Stimulated activated naive CD4-positive, alpha-beta T cell (primary cell): ENCODE results near the gene HOOK1.
A peak's percentile ranks its signal among the peaks of the same experiment; 100 is the strongest.
"Not testable (repeated sequence)": the region's sequence is repeated elsewhere in the genome, so short reads cannot be mapped to it uniquely, and the experiment has no call there.

Experiments
- DNase-seq, 6 experiments: peaks; one replicate each; lab custom pipeline; 2025; lab: John Stamatoyannopoulos, UW

The HOOK1 gene

DNA sequence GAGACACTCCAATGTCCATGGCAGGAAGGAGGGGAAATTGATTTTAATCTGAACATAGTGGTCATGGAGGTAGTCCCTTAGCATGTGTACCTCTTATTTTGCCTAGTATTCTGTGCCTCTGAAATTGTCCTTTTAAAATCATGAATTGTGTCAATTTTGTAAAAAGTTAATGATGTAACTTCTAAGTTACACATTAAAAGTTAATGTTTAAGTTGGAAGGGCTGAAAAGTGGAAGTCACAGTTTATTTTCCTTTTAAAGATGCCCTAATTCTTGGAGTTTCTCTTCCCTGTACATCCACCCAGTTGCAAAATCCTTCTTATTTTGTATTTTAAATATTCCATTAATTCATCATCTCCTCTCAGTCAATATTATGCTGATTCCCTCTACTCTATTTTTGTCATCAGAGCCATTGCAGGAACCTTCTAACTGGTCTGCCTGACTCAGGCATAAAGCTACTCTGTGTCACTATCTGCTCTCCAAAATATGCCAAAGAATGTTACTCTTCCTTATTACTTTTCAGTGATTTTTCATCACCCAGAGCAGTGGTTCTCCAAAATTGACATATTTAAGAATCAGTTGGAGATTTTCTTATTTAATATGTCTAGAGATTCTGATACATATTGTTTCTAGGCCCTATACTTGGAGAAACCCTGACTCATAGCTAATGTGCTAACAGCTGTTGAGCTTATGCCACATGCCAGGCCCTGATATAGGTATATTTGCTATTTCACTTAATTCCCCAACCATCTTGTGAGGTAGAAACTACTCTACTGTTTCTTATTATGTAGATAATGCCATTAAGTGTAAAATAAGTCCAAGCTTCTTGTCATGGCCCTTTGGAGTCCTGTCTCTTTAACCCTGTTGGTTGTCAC, 5.1 kb downstream of the HOOK1 start:
- no peak for DNase-seq

DNA sequence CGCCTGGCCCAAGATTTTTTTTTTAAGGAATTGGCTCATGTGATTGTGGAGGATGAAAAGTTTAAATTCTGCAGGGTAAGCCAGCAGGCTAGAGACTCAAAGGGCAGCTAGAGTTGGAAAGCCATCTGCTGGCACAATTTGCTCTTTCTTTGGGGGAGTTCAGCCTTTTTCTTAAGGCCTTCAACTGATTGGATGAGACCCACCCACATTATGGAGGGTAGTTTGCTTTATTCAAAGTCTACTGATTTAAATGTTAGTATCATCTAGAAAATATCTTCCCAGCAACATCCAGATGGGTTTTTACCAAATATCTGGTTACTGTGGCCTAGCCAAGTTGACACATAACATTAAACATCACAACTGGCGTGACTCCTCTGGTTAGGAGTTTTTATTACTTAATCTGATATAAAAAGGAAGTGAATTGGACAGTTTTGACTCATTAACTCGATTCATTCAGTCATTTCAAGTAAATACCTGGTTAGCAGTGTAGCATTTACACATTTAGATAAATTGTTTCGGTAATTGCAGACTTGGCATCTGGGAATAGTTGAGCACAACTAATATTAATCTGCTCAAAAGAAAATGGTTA, 12.4 kb downstream of the HOOK1 start:
- DNase-seq, result no peak

DNA sequence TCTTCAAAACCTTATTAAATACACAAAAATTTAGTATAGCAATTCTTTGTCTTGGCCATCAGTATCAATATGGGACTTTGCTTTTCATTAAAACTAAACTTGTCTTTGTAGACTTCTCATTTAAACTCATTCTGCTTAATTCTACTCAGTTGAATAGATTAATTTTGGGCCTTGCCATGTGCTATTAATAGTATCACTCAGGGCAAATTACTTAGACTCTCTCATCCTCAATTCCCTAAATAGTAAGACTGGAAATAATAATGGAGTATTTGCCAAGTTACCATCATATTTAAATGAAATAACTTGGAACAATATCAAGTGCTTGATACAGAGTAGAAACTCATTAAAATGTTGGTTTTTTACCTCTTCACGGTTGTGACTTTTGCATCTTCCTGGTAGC, 13.4 kb downstream of the HOOK1 start:
- no peak for DNase-seq

DNA sequence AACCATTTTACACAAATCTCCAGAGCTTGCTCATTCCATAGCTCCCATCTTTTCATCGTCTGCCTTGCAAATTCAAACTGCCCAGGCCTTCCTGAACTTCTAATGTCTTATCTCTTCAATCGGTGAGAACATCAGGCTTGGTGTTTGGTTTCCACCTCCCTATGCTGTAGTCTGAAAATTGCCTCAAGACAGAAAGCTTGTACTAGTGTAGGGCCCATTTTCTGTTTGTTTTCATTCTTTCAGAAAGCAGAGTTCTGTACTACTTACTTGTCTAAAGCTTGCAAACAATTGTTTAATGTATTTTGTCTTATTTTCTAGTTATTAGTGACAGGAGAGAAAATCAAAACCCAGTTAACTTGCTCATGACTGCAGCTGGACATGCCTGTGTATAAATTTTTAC, 16.8 kb downstream of the HOOK1 start:
- no peak for DNase-seq

DNA sequence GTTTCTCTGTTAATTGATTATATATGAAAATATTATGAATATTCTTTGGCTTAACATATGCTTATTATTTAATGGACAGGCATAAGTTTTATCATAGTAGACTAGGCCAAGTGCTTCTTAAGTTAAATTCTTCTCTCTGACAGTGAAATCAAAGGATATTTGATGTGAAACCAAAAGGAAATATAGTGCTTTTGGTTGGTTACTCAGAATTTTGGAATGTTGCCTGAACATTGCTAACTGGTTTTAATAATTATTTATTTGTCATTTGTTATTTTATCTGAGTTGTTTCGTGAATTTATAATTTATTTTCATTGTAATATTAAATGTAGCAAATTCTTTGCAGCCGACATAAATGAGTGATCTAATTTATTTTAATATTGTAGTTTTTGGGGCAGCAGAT, 18.3 kb downstream of the HOOK1 start:
- no peak for DNase-seq

DNA sequence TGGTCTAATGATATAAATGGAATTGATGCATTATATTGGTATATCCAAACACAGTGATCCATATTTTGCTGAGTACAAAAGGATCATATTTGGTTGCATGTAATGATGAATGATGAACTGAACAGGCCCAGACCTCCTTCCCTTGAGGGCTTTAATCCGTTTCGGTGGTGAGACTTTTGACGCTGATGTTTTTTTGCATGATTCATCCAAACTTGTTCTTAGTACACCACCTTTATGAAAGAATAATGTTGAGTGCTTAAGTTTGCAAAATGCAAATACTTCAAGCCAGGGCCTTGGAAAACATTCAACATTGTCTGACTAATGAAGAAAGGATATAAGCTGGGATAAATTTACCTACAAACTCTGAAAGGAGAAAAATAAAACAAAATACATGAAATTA, 19.2 kb downstream of the HOOK1 start:
- no peak for DNase-seq

DNA sequence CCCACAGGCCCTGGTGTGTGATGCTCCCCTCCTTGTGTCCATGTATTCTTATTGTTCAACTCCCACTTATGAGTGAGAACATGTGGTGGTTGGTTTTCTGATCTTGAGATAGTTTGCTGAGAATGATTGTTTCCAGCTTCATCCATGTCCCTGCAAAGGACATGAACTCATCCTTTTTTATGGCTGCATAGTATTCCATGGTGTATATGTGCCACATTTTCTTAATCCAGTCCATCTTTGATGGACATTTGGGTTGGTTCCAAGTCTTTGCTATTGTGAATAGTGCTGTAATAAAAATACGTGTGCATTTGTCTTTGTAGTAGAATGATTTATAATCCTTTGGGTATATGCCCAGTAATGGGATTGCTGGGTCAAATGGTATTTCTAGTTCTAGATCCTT, 23.1 kb downstream of the HOOK1 start:
- not testable (repeated sequence) for DNase-seq

DNA sequence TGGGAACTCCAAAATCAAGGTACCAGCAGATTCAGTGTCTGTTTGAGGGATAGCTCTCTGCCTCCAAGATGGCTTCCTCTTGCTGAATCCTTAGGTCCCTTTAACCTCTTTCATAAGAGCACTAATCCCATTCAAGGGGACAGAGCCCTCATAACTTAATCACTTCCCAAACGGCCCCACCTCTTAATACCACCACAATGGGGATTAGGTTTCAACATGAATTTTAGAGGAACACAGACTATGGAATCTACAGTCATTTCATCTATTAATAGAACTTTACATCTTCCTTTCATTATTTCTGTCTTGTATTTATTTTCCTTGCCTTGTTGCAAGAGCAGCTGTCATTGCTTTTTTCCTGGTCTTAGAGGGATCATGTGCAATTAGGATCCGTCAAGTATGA, 30.3 kb downstream of the HOOK1 start:
- DNase-seq, result no peak

DNA sequence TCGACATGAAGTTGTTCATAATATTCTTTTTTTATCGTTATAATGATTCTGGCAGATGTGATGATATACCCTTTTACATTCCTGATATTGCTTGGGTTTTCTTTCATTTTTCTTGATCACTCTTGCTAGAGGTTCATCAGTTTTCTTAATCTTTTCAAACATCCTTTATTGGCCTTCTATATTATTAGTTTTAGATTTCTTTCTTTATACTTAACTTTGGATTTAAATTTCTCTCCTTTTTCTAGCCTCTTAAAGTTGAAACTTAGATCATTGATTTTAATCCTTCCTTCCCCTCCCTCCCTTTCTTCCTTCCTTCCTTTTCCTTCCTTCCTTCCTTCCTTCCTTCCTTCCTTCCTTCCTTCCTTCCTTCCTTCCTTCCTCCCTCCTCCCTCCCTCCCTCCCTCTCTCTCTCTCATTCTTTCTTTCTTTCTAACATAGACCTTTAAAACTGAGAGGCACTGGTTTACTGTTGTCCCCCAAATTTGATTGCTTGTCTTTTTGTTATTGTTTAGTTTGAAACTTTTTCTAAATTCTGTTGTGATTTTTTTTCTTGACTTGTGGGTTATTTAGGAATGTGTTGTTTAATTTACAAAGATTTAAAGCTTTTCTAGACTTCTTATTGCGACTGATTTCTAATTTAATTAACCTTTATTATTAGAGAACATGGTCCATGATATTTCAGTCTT, 31.6 kb downstream of the HOOK1 start:
- DNase-seq, result no peak

DNA sequence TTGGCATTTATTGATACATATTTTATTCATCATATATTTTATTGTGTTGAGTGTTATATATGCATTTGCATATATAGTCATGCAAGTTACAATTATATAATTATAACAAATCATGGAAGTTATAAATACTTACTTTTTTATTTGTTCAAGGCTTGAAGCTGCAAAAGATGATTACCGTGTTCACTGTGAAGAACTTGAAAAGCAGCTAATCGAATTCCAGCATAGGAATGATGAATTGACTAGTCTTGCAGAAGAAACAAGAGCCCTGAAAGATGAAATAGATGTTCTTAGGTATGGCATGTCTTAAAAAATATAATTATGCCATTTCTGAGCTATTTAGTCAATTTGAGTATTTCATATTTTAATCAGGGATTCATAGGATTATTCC, 32.1 kb downstream of the HOOK1 start:
- DNase-seq, result no peak

DNA sequence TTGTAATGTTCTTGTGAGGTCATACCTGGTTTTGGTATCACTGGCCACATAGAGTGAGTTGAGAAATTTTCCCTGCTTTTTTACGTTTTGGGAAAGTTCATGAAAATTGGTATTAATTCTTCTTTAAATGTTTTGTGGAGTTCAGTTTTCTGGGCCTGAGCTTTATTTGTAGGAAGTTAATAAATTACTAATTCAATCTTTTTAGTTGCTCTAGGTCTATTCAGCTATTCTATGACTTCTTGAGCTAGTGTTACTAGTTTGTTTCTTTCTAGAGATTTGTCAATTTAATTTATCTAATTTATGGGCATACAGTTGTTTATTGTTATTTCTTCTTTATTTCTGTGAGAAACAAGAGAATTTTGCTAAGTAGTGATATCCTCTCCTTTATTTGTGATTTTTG, 37.4 kb downstream of the HOOK1 start:
- DNase-seq, result no peak

DNA sequence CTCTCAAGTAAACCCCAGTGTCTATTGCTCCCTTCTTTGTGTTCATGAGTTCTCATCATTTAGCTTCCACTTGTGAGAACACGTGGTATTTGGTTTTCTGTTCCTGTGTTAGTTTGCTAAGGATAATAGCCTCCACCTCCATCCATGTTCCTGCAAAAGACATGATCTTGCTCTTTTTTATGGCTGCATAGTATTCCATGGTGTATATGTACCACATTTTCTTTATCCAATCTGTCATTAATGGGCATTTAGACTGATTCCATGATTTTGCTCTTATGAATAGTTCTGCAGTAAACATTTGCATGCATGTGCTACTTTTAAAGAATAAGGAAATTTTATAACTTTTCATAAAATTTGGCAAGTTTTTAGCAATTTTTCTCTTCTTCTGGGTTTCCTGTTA, 40.5 kb downstream of the HOOK1 start:
- not testable (repeated sequence) for DNase-seq

DNA sequence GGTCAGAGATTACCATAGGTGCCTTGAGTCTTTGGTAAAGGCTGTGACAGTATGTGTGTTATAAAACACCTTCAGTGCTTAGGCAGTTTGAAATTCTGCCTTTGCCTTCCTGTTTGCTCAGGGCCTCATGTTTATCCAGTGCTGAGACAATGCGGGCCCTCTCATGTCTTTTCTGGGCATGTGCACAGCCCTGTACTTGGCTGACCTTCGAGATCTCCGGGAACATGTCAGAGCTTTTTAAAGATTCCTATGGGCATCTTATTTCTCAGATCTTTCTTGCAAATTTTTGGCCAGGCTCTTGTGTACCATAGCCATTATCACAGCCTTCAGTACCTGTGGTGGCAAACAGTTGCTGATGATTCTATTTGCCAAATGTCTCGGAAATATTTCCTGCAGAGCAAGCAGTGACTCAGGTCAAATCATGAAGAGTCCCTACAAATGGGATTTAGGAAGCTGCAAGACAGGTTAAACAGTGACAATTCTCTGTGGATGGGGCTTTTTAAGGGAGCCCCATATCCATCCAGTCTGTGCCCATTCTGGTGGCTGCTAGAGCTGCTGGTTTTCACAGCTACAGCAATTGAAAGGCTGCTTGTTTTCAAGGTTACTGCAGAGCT, 42.1 kb downstream of the HOOK1 start:
- no peak for DNase-seq

DNA sequence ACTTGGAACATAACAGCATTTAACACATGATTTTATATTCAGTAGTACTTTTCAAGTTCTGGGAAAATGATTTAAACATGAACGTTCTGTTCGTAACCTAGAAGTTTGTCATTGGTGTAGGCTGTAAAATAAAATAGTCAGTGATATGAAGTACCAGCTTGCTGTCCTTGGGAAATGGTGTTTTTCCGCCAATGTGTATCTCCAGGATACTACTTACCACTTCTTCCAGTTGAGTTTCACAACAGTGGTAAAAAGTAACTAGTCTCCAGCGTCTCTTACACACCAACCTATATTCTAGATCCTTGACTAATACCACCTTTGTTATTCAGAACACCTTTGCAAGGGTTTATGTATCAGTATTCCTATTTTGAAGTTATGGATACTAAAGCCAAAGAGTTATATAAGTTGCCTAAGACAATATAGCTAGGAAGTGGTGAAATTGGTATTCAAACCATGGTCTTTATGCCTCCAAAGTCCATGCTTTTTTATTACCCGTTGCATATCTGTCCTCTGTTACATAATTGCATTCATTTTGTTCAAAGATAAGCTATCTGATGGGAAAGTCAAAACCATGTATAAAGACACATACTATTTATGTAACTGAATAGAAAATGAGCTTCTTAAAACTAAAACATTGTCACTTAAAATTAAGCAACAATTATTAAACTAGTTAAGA, 43.1 kb downstream of the HOOK1 start:
- DNase-seq, result no peak

DNA sequence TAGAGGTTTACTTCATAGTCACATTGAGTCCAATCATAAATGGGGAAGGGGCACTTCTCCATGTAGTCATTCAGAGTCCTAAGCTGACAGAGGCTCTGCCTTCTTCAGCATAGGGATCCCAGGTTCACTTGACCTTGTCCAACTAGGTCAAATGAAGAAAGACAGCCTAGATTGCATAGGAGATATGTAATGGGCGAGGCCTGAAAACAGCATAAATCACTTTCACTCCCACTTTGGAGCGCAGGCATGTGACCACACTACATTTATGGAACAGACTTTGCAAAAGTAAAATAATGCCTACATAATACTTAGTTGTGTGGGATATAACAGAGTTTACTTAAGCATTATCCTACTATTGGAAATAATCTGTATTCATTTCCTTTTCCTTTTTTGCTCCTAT, 51.7 kb downstream of the HOOK1 start:
- DNase-seq, result no peak

DNA sequence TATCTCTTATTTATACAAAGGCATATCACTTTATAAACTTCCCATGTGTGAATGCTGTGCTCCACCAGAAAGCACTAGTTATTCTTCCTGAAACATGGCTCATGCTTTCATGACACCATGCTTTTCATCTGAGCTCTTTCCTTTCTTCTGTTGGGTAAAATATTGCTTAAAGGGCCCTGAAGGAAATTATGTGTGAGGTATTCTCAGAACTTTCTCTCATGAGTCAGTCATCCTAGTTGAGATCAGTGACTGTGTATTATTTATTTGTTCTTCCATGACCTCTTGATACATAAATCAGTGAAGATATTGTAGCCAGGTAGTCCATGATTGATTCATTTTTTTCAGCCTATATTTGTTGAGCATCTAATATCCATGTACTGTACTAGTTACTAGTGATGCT, 57.0 kb downstream of the HOOK1 start:
- DNase-seq, result no peak

DNA sequence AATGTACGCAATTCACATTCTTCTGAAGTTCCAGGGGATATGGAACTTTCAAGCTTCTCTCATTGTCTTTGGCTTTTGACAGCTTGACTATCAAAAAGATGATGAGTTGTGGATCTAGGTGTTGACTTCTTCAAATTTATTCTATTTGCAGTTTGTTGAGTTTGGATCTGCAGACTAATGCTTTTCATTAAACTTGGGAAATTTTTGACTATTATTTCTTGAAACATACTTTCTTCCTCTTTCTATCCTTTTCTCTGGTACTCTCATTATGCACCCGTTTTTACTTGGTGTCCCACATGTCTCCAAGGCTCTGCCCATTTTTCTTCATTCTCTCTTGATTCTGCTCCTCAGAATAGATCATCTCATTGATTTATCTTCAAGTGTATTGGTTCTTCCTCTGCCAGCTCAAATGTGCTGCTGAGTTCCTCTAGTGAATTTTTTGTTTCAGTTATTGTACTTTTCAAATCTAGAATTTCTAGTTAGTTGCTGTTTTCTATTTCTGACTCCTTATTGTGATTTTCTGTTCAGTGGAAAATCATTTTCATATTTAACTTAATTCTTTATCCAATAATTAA, 62.4 kb downstream of the HOOK1 start:
- no peak for DNase-seq

DNA sequence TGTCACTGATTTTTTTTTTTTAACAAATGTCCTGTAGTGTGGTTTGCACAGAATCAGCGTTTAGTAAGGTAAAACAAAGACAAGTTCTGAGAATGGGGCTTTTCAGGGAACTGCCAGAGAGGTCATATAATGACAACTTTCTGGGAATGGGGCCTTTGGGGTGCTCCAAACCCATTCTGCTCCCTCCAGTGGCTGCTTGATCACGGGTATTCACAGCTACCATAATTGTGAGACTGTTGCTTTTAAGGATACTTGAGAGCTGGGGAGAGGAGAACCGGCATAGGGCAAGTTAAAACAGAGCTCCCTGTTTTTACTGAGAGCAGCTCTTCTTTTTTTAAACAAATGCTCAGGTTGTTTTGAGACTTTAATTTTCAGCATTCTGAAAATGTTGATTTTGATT, 63.6 kb downstream of the HOOK1 start:
- no peak for DNase-seq

DNA sequence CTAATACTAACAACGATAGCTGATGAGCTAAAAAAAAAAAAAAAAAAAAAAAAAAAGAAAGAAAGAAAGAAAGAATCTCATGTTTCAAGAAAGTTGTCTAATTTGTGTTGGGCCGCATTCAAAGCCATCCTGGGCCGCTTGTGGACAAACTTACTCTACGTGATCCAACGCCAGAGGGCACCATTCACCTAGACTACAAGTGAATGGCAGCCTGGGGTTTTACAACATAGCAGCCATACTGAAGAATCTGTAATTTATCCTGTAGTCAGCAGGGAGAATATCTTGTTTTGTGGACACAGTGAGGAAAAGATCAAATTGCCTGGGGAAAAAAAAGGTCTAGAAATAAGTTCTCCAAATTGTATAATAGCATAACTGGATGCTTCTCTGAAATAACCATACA, 64.8 kb downstream of the HOOK1 start:
- peak in 4 of 6 experiments; percentile 24 to 50 (median 38) for DNase-seq

DNA sequence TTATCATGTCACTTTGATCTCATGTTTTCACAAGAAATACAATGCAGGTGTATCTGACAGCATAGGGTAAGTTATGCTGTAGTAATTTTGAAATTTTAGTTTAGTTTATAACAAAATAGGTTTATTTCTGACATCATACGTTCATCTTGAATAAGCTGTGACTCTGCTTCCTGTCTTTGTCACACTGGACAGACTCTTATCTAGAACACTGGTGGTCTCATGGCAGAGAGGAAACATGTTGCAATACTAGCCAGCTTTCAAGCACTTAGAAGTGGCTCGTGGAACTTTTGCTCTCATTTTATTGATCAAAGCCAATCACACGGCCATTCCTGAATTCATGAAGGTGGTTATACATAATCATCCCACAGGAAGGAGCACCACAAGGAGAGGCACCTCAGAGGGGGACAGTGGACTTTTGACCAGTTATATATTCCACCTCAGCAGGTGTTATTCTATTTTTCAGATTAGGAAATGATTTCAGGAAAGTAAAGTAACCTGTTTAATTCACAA, 65.3 kb downstream of the HOOK1 start:
- no peak for DNase-seq

DNA sequence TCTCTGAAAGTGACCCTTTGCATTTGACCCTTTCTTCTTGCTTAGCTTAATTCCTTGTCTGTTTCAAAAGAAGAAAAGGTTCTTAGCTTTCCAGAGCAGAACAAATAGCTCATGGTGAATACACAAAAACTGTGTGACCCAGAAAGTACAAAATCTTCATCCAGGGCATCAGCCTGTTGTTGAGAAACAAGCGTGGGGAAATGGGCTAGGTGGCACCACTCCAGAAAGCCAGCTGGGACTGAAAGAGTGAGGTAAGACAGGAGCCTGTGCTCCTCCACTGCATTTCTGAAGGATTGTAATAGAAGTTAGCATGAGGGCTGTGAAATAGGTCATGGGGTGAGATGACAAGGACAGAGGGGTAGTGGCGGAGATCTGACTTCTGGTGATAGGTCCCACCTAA, 66.0 kb downstream of the HOOK1 start:
- no peak for DNase-seq
